ENCODE measurements around the gene CSTA.

- TF ChIP-seq YY1 (IDR thresholded peaks at IDR 0.05; ENCODE audit: insufficient read depth, insufficient read length) = no peak
- no peak for TF ChIP-seq SUZ12 (IDR thresholded peaks at IDR 0.05; ENCODE audit: extremely low read depth, insufficient read depth, insufficient read length)
- TF ChIP-seq ZNF274 (IDR thresholded peaks at IDR 0.05; ENCODE audit: low read depth, low read length) = no peak
These were observed 17.1 kb upstream of the CSTA start for GRCh38 chr3:122307976-122308375.
